ENCODE results near the gene NAP1L1. TPM values are rescaled to one million over a fixed set of nuclear protein-coding genes. Genes with fewer than 3 reads are reported as not detected.

Gene NAP1L1
- total RNA-seq = 100 to 1,000 TPM; 103 to 279 (median 201) TPM

GRCh38 chr12:76083904-76084862 is at the start of gene NAP1L1:
Gene NAP1L1 (minus strand): TSS chr12:76084685. CDS start chr12:76074219, 10,466 bp downstream.
- peaks cover 0 to under 1% (median 0%) of the 10 kb centered on the region in 3 donors for H3K9me3 ChIP-seq
- H3K27ac ChIP-seq = peak within 1 kb of the TSS; percentile 96 to 100 (median 98)
- peak within 1 kb of the TSS; percentile 80 to 96 (median 91) for H3K4me3 ChIP-seq
- peaks cover 0 to 54% (median 25%) of the 10 kb centered on the region in 3 donors for H3K4me1 ChIP-seq
- H3K36me3 ChIP-seq = peaks cover 0 to 16% (median 0%) of the 10 kb centered on the region in 3 donors
- WGBS, 2 donors = 0 to 5% methylated on average over 1 to 4 of the region's 100 CpGs
- DNase-seq = peak; percentile 92
- intact Hi-C loops (cut with DNase I) = no loop called here
- no peaks in the 10 kb centered on the region for H3K27me3 ChIP-seq
- TF ChIP-seq POLR2A (IDR thresholded peaks at IDR 0.05) (peak in 3 of 4 donors; percentile 46 to 94 (median 92)), CTCF (IDR thresholded peaks at IDR 0.05) (no peak)

- Histone ChIP-seq H3K9me3 (no peaks in the 10 kb centered on the region), H3K4me3 (no peak overlapping the region), H3K27ac (no peak overlapping the region), H3K4me1 (no peaks in the 10 kb centered on the region), H3K27me3 (no peaks in the 10 kb centered on the region), H3K36me3 (no peaks in the 10 kb centered on the region)
- intact Hi-C loops (cut with DNase I) = no loop called here
- DNase-seq = no peak
- no peak for TF ChIP-seq POLR2A (IDR thresholded peaks at IDR 0.05)
- TF ChIP-seq CTCF (IDR thresholded peaks at IDR 0.05) = no peak
- WGBS, 2 donors = 88 to 94% methylated on average over 5 of the region's 5 CpGs
Measured at GRCh38 chr12:76127588-76127987, 43.1 kb upstream of the NAP1L1 start.

- Histone ChIP-seq H3K9me3 (no peaks in the 10 kb centered on the region), H3K4me1 (no peaks in the 10 kb centered on the region), H3K36me3 (no peaks in the 10 kb centered on the region), H3K27ac (no peak overlapping the region), H3K4me3 (no peak overlapping the region), H3K27me3 (no peaks in the 10 kb centered on the region)
- TF ChIP-seq CTCF (IDR thresholded peaks at IDR 0.05) = no peak
- no peak for TF ChIP-seq POLR2A (IDR thresholded peaks at IDR 0.05)
- WGBS, 2 donors = 54 to 76% methylated on average over 5 of the region's 5 CpGs
- intact Hi-C loops (cut with DNase I) = no loop called here
- DNase-seq = no peak
Measured at GRCh38 chr12:76124456-76124855, 40.0 kb upstream of the NAP1L1 start.

GRCh38 chr12:76123259-76124212 is 39.1 kb upstream of the NAP1L1 start:
- Histone ChIP-seq H3K36me3 (no peaks in the 10 kb centered on the region), H3K4me1 (no peaks in the 10 kb centered on the region), H3K27me3 (no peaks in the 10 kb centered on the region), H3K27ac (no peak overlapping the region), H3K9me3 (no peaks in the 10 kb centered on the region), H3K4me3 (no peak overlapping the region)
- TF ChIP-seq CTCF (IDR thresholded peaks at IDR 0.05) (no peak), POLR2A (IDR thresholded peaks at IDR 0.05) (no peak)
- no peak for DNase-seq
- intact Hi-C loops (cut with DNase I) = no loop called here
- 41 to 55% methylated on average over 4 of the region's 4 CpGs for WGBS, 2 donors
